GM12878 (cell line): ENCODE data around the gene PAQR7. TPM values are rescaled to one million over a fixed set of nuclear protein-coding genes. Genes with fewer than 3 reads are reported as not detected.

Experiments
- ATAC-seq: fragments of 200-7000 bp; cut with Tn5 transposase; 3 replicates; pipeline ENCODE4 v1.9.1; 2020; ENCODE audit warnings: mild to moderate bottlenecking, moderate library complexity
- BruUV-seq: library from RNA; stranded (reverse); fragments of 400-500 nt; replicated peaks from 2 replicates; lab custom pipeline; 2021; lab: Mats Ljungman, UMichigan
- CTCF ChIA-PET: fragments of 300-600 bp; sonication (Branson Sonifier 250); formaldehyde crosslinking; extraction: SDS; loops from one replicate; lab custom pipeline; 2021; ENCODE audit warnings: inconsistent platforms; lab: Yijun Ruan, JAX
- POLR2A ChIA-PET: fragments of 350-600 bp; formaldehyde crosslinking; extraction: SDS; loops from one replicate; lab custom pipeline; 2021; ENCODE audit warnings: inconsistent platforms; lab: Charles Lee
- RAD21 ChIA-PET: fragments of 300-600 bp; sonication (Branson Sonifier 250); formaldehyde crosslinking; loops from one replicate; lab custom pipeline; 2023; ENCODE audit warnings: antibody characterized with exemption; ENCODE audit not compliant: unreplicated experiment; lab: Charles Lee
- SMC1A ChIA-PET: fragments of 300-600 bp; sonication (Branson Sonifier 250); formaldehyde crosslinking; loops from one replicate; lab custom pipeline; 2023; ENCODE audit not compliant: unreplicated experiment, uncharacterized antibody; lab: Charles Lee
- DNase-seq: peaks from one replicate; pipeline ENCODE4 v3.0.0-alpha.2; 2011; ENCODE audit warnings: low read depth, low spot score
- FAIRE-seq: peaks from 3 replicates; lab custom pipeline; 2011; peaks lifted over from hg19 to GRCh38; lab: Jason Lieb, UNC
- H2AFZ ChIP-seq: 2 replicates; pipeline ENCODE4 v1.6.0; 2011; ENCODE audit warnings: low read depth, low read length, control low read depth; ENCODE audit not compliant: control insufficient read depth
- H3K27ac ChIP-seq: 2 replicates; pipeline ENCODE4 v1.5.1; 2011; ENCODE audit warnings: control low read depth; ENCODE audit not compliant: control insufficient read depth, insufficient read depth
- H3K27me3 ChIP-seq, 2 experiments: replicated peaks in 1 of 2; 2 replicates each; pipeline versions ENCODE4 v1.6.0 to v1.6.1; 2011; ENCODE audit warnings: low read length in 1 of 2; ENCODE audit not compliant: control insufficient read depth in 2 of 2, insufficient read depth in 2 of 2
- H3K36me3 ChIP-seq, 2 experiments: 2 replicates each; pipeline ENCODE4 v1.5.1; 2011; ENCODE audit warnings: low read length in 1 of 2; ENCODE audit not compliant: control insufficient read depth in 2 of 2, insufficient read depth in 2 of 2
- H3K4me1 ChIP-seq: 2 replicates; pipeline ENCODE4 v1.6.1; 2011; ENCODE audit warnings: mild to moderate bottlenecking, low read length, moderate library complexity, mixed read lengths; ENCODE audit not compliant: control insufficient read depth, insufficient read depth
- H3K4me2 ChIP-seq: 2 replicates; pipeline ENCODE4 v1.6.0; 2011; ENCODE audit warnings: control low read depth; ENCODE audit not compliant: control insufficient read depth, insufficient read depth
- H3K4me3 ChIP-seq: fragments of 200-600 bp; sonication (generic); 2 replicates; pipeline ENCODE4 v1.5.1; 2016
- H3K79me2 ChIP-seq: 2 replicates; pipeline ENCODE4 v1.6.0; 2011; ENCODE audit warnings: low read length; ENCODE audit not compliant: control insufficient read depth, insufficient read depth
- H3K9ac ChIP-seq: 2 replicates; pipeline ENCODE4 v1.8.0; 2011; ENCODE audit warnings: low read length, control low read depth, mixed read lengths; ENCODE audit not compliant: control insufficient read depth, insufficient read depth
- H3K9me3 ChIP-seq: replicated peaks from 3 replicates; pipeline ENCODE4 v1.5.1; 2011; ENCODE audit warnings: mild to moderate bottlenecking, low read length; ENCODE audit not compliant: control insufficient read depth, insufficient read depth
- H4K20me1 ChIP-seq: 2 replicates; pipeline ENCODE4 v1.6.0; 2011; ENCODE audit not compliant: control insufficient read depth, insufficient read depth
- ASH2L ChIP-seq: fragments of 300-600, 200-600 bp; sonication (generic); IDR thresholded peaks from 2 replicates; pipeline ENCODE4 v1.6.1; 2017; ENCODE audit warnings: low read depth, mild to moderate bottlenecking, borderline replicate concordance
- CHD4 ChIP-seq: fragments of 200-600 bp; sonication (generic); IDR thresholded peaks from 2 replicates; pipeline ENCODE4 v1.6.1; 2016; ENCODE audit warnings: mild to moderate bottlenecking
- GATAD2B ChIP-seq: fragments of 450-650 bp; conservative IDR thresholded peaks from 2 replicates; pipeline ENCODE4 v1.6.1; 2017; ENCODE audit warnings: low read depth, mild to moderate bottlenecking, moderate library complexity
- JUNB ChIP-seq: IDR thresholded peaks from 2 replicates; pipeline ENCODE4 v1.6.1; 2016; ENCODE audit warnings: antibody characterized with exemption, mild to moderate bottlenecking
- KDM1A ChIP-seq: fragments of 200-600 bp; sonication (generic); IDR thresholded peaks from 2 replicates; pipeline ENCODE4 v1.6.1; 2016; ENCODE audit warnings: borderline replicate concordance
- KLF5 ChIP-seq: fragments of 450-650 bp; IDR thresholded peaks from 2 replicates; pipeline ENCODE4 v1.6.1; 2014; ENCODE audit warnings: mild to moderate bottlenecking; ENCODE audit not compliant: partially characterized antibody
- LARP7 ChIP-seq: fragments of 450-650 bp; IDR thresholded peaks from 2 replicates; pipeline ENCODE4 v1.6.1; 2017; ENCODE audit warnings: mild to moderate bottlenecking
- NFIC ChIP-seq: IDR thresholded peaks from 2 replicates; pipeline ENCODE4 v1.6.1; 2012; ENCODE audit warnings: low read depth, mild to moderate bottlenecking, inconsistent platforms, low read length, moderate library complexity
- NFYB ChIP-seq: IDR thresholded peaks from 2 replicates; pipeline ENCODE4 v1.6.1; 2011; ENCODE audit warnings: low read depth, mild to moderate bottlenecking, low read length, improper control_type of control experiment, moderate library complexity; ENCODE audit not compliant: insufficient read depth
- POLR2AphosphoS5 ChIP-seq: IDR thresholded peaks from 2 replicates; pipeline ENCODE4 v1.6.1; 2011; ENCODE audit warnings: mild to moderate bottlenecking, low read length, inconsistent platforms
- RAD51 ChIP-seq: fragments of 450-650 bp; IDR thresholded peaks from 2 replicates; pipeline ENCODE4 v1.6.1; 2016; ENCODE audit warnings: moderate library complexity, mild to moderate bottlenecking, inconsistent platforms
- SMAD1 ChIP-seq: fragments of 450-650 bp; IDR thresholded peaks from 2 replicates; pipeline ENCODE4 v1.6.1; 2018; ENCODE audit warnings: mild to moderate bottlenecking, low read depth; ENCODE audit not compliant: partially characterized antibody
- TCF3 ChIP-seq: IDR thresholded peaks from 2 replicates; pipeline ENCODE4 v1.6.1; 2012; ENCODE audit warnings: low read depth, mild to moderate bottlenecking, low read length, borderline replicate concordance; ENCODE audit not compliant: insufficient read depth
- ZNF274 ChIP-seq: IDR thresholded peaks from one replicate; pipeline ENCODE4 v1.8.0; 2011; ENCODE audit not compliant: insufficient read length, insufficient read depth
- ZNF384 ChIP-seq: IDR thresholded peaks from 2 replicates; pipeline ENCODE4 v1.6.1; 2012; ENCODE audit warnings: low read depth, mild to moderate bottlenecking, low read length, improper control_type of control experiment, borderline replicate concordance
- WGBS: methylation state at CpG from one replicate; pipeline ENCODE4 v1.1.6; 2016; ENCODE audit warnings: low lambda C conversion rate; ENCODE audit not compliant: insufficient replicate concordance, insufficient coverage; ENCODE audit errors: missing lambda C conversion rate; 5-methylcytosine and 5-hydroxymethylcytosine counted together
- in situ Hi-C: fragments of 300-500 bp; cut with MboI; formaldehyde crosslinking; loops from 9 replicates; pipeline ENCODE4 v1.14.3; 2018; ENCODE audit warnings: mixed read lengths
- intact Hi-C: fragments of 100-400 bp; cut with micrococcal nuclease; formaldehyde crosslinking; loops from one replicate; pipeline ENCODE4 v1.14.2; 2022; ENCODE audit not compliant: unreplicated experiment
- polyA plus RNA-seq, 11 experiments: library from polyadenylated mRNA; depleted of rRNA in 4 of 11; unstranded in 6 of 11; stranded (reverse) in 5 of 11; fragments of >200 nt; fragmentation: Nextera tagmentation in 4 of 11; fragmentation: Illumina TruSeq in 1 of 11; extraction: Ambion mirVana in 4 of 11; extraction: Trizol in 1 of 11; gene quantifications; 1 replicate in 1 of 11; 2 replicates in 10 of 11; pipeline versions ENCODE4 v1.2.1 to v1.2.3, GENCODE V29; 2011 to 2016; ENCODE audit warnings: inconsistent platforms in 2 of 11, missing spikeins in 2 of 11, low read depth in 1 of 11
- total RNA-seq, 4 experiments: library from RNA; depleted of rRNA in 3 of 4; stranded (reverse); fragments of >200 nt in 3 of 4; fragmentation: Illumina TruSeq in 1 of 4; extraction: Trizol in 1 of 4; gene quantifications; 2 replicates each; pipeline versions ENCODE4 v1.2.1 to v1.2.3, GENCODE V29; 2013 to 2021

Gene PAQR7
- total and polyA plus RNA-seq, 10 of the 15 experiments (the other 5 are each of a cell fraction or from before 2014, with no cell fraction given) = 1.1 to 8.8 (median 5.2) TPM

DNA sequence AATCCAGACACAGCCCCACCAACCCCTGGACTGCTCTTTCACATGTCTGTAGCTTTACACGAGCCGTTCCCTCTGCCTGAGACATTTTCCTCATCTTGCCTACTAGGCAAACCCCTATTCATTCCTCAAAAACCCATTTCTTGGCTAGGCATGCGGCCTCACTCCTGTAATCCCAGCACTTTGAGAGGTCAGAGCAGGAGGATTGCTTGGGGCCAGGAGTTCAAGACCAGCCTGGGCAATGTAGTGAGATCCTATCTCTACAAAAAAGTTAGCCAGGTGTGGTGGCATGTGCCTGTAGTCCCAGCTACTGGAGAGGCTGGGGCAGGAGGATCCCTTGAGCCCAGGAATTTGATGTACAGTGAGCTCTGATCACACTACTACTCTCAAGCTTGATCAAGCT lies 11.1 kb downstream of the PAQR7 start:
- Histone ChIP-seq H3K27me3 (no peaks in the 10 kb centered on the region), H2AFZ (no peak overlapping the region), H3K4me2 (no peak overlapping the region), H3K27ac (no peak overlapping the region), H3K9ac (no peak overlapping the region), H4K20me1 (no peaks in the 10 kb centered on the region), H3K36me3 (no peaks in the 10 kb centered on the region), H3K4me3 (no peak overlapping the region), H3K4me1 (peaks cover 4% of the 10 kb centered on the region; the same call in 1 of the 2 replicates), H3K79me2 (peaks cover 3% of the 10 kb centered on the region), H3K9me3 (no peaks in the 10 kb centered on the region)
- TF ChIP-seq ZNF274 (no peak), GATAD2B (no peak), NFIC (no peak), TCF3 (no peak), KLF5 (no peak), LARP7 (no peak), JUNB (no peak), SMAD1 (no peak), ZNF384 (no peak), POLR2AphosphoS5 (no peak), NFYB (no peak), KDM1A (no peak), RAD51 (no peak), ASH2L (no peak), CHD4 (no peak)
- WGBS = 91% methylated on average over 3 of the region's 3 CpGs
- FAIRE-seq (no peak), DNase-seq (no peak), ATAC-seq (no peak)
- RAD21 ChIA-PET = no interaction called here
- POLR2A ChIA-PET = interaction anchor here (0.6 to 1.1 kb wide), 3 partner anchors 10 to 133 kb away, joined by 3 to 4 read pairs (median 3); partner anchors contain the start of gene PAFAH2
- SMC1A ChIA-PET = interaction anchor here (0.9 to 1.5 kb wide), 2 partner anchors 10 to 133 kb away, joined by 3 read pairs; partner anchors contain the start of gene PAFAH2
- in situ Hi-C loops = no loop called here
- no TSS peak for BruUV-seq
- intact Hi-C loops = no loop called here
- CTCF ChIA-PET = interaction anchor here (0.7 to 1.3 kb wide), 2 partner anchors 31 to 1232 kb away, joined by 3 read pairs; no protein-coding TSS in a partner anchor
